GM19099 (cell line): Measurements from ENCODE around the gene PLCD4.

Experiments used
- POLR2A ChIP-seq: IDR thresholded peaks from 3 replicates; pipeline ENCODE4 v1.6.1; 2011; ENCODE audit warnings: low read depth; ENCODE audit not compliant: insufficient read length; ENCODE audit errors: extremely low read depth

The PLCD4 gene

GRCh38 chr2:218607436-218608115, at the start of gene PLCD4:
Gene PLCD4 (plus strand): TSS chr2:218607899. CDS start chr2:218615740, 7,841 bp downstream.
- no peak for TF ChIP-seq POLR2A

GRCh38 chr2:218557941-218558340, 49.8 kb upstream of the PLCD4 start:
- TF ChIP-seq POLR2A: no peak

GRCh38 chr2:218558986-218559385, 48.7 kb upstream of the PLCD4 start:
- TF ChIP-seq POLR2A: no peak

- TF ChIP-seq POLR2A: no peak
Measured at GRCh38 chr2:218564056-218564455, 43.6 kb upstream of the PLCD4 start.

GRCh38 chr2:218566296-218566695, 41.4 kb upstream of the PLCD4 start:
- no peak for TF ChIP-seq POLR2A

GRCh38 chr2:218567797-218568189, 39.9 kb upstream of the PLCD4 start:
- no peak for TF ChIP-seq POLR2A

- peak; percentile 79 for TF ChIP-seq POLR2A
Measured at GRCh38 chr2:218568190-218569037, 39.3 kb upstream of the PLCD4 start, which contains the start of the genes CNOT9 and USP37. Gene CNOT9 (plus strand): TSS chr2:218568839. CDS start chr2:218568955, 116 bp downstream. Gene USP37 (minus strand): TSS chr2:218568351. CDS start chr2:218558653, 9,698 bp downstream.

GRCh38 chr2:218569038-218569431, 38.7 kb upstream of the PLCD4 start:
- peak; percentile 24 for TF ChIP-seq POLR2A

GRCh38 chr2:218569661-218570500, 37.8 kb upstream of the PLCD4 start:
- TF ChIP-seq POLR2A: no peak

- TF ChIP-seq POLR2A: no peak
Measured at GRCh38 chr2:218570850-218571249, 36.8 kb upstream of the PLCD4 start.

- TF ChIP-seq POLR2A: no peak
Measured at GRCh38 chr2:218576854-218577253, 30.8 kb upstream of the PLCD4 start.

GRCh38 chr2:218577482-218578220, 30.0 kb upstream of the PLCD4 start:
- no peak for TF ChIP-seq POLR2A

GRCh38 chr2:218578272-218578877, 29.3 kb upstream of the PLCD4 start:
- no peak for TF ChIP-seq POLR2A

GRCh38 chr2:218582076-218582475, 25.6 kb upstream of the PLCD4 start:
- no peak for TF ChIP-seq POLR2A
